Measurements from ENCODE around the gene ABCG1.

GRCh38 chr21:42343101-42343500, 124.2 kb downstream of the ABCG1 start:
- TF ChIP-seq CTCF (IDR thresholded peaks at IDR 0.05), result no peak
- TF ChIP-seq POLR2A (IDR thresholded peaks at IDR 0.05), result no peak

All from heart left ventricle (tissue), 13 donors.